Heart left ventricle (tissue), 16 donors: ENCODE results near the gene CXCL6. TPM values are rescaled to one million over a fixed set of nuclear protein-coding genes. Genes with fewer than 3 reads are reported as not detected.

Experiments used
- ATAC-seq, 4 donors: fragments of 200-7000 bp; cut with Tn5 transposase; one replicate each; pipeline ENCODE4 v1.9.1; 2020 to 2022; ENCODE audit warnings: moderate library complexity in 4 of 4, mild to moderate bottlenecking in 3 of 4, moderate number of reproducible peaks in 1 of 4
- DNase-seq, 5 donors: peaks; one replicate each; pipeline ENCODE4 v3.0.0-alpha.2; 2020
- H3K27ac ChIP-seq, 12 donors: fragments of 200-600 bp; sonication (generic) in 4 of 12; one replicate each; pipeline versions ENCODE4 v1.5.0 to v1.8.0; 2016 to 2022; ENCODE audit warnings: mild to moderate bottlenecking in 2 of 12
- H3K27me3 ChIP-seq, 9 donors: fragments of 200-600 bp; sonication (generic) in 2 of 9; one replicate each; pipeline versions ENCODE4 v1.5.1 to v1.8.0; 2016 to 2022; ENCODE audit warnings: mild to moderate bottlenecking in 3 of 9
- H3K36me3 ChIP-seq, 9 donors: fragments of 200-600 bp; sonication (generic) in 2 of 9; one replicate each; pipeline versions ENCODE4 v1.5.0 to v1.8.0; 2018 to 2022; ENCODE audit warnings: mild to moderate bottlenecking in 2 of 9
- H3K4me1 ChIP-seq, 12 donors: fragments of 200-600 bp; sonication (generic) in 4 of 12; one replicate each; pipeline versions ENCODE4 v1.5.0 to v1.8.0; 2016 to 2022; ENCODE audit warnings: mild to moderate bottlenecking in 3 of 12
- H3K4me3 ChIP-seq, 12 donors: fragments of 200-600 bp; sonication (generic) in 4 of 12; one replicate each; pipeline versions ENCODE4 v1.5.0 to v1.8.0; 2017 to 2022; ENCODE audit warnings: mild to moderate bottlenecking in 9 of 12, moderate library complexity in 4 of 12
- H3K9me3 ChIP-seq, 12 donors: fragments of 200-600 bp; sonication (generic) in 4 of 12; one replicate each; pipeline versions ENCODE4 v1.5.0 to v1.8.0; 2016 to 2022; ENCODE audit warnings: mild to moderate bottlenecking in 1 of 12
- CTCF ChIP-seq, 12 donors: fragments of 200-600 bp; sonication (generic) in 4 of 12; IDR thresholded peaks; one replicate each; pipeline versions ENCODE4 v1.5.0 to v1.8.0; 2018 to 2022; ENCODE audit warnings: antibody characterized with exemption in 12 of 12, mild to moderate bottlenecking in 5 of 12
- POLR2A ChIP-seq, 2 donors: fragments of 450-650 bp; IDR thresholded peaks; one replicate each; pipeline ENCODE4 v1.6.1; 2017; ENCODE audit warnings: antibody characterized with exemption in 2 of 2, mild to moderate bottlenecking in 2 of 2, moderate library complexity in 2 of 2
- WGBS, 4 donors: extraction: QIAGEN DNeasy Blood & Tissue Kit in 2 of 4; methylation state at CpG; one replicate each; pipeline versions ENCODE4 v1.1.5 to v1.1.7; 2013 to 2018; 5-methylcytosine and 5-hydroxymethylcytosine counted together
- intact Hi-C, 10 donors: fragments of 100-400 bp; cut with DNase I; formaldehyde crosslinking; loops; one replicate each; pipeline versions ENCODE4 v1.11.1 to v1.14.2; 2022
- polyA plus RNA-seq, 2 donors: library from polyadenylated mRNA; stranded (reverse); fragments of 200-250 nt; gene quantifications; one replicate each; pipeline ENCODE4 v1.2.3, GENCODE V29; 2013
- total RNA-seq, 9 donors: library from RNA; depleted of rRNA in 2 of 9; stranded (reverse); fragments of >200 nt in 2 of 9; fragmentation: NEBNext Ultra II Directional in 3 of 9; extraction: Animal tissue kit (Norgen Biotek cat#: 25700) in 3 of 9; gene quantifications; one replicate each; pipeline versions ENCODE4 v1.1.0 to v1.2.4, GENCODE V29; 2016 to 2023
- donor health status: ischemic (EF 13 %, LVEDD 7.1; RV severe dilation, severe dysfunction).
- donor health status: healthy with polysubstance abuse.
- donor health status: DM: no; HTN: yes; CAD: no.
- donor health status: DM: no; HTN: no; CAD: no.
- donor health status: ischemic (EF 25% LVEDD 6.9; RV normal size, moderate dysfunction).
- donor health status: ischemic (EF 25% LVEDD 5.7; RV mildly dilated, moderate dysfunction).
- donor health status: healthy.
- donor health status: DM: yes; HTN: yes; CAD: no.
- donor health status: ischemic (EF 35%, LVEDD 5.7; RV mildly dilated, moderate dysfunction).
- donor health status: nonischemic (EF 11% LVEDD 7.7; RV severe dilation, severe dysfunction).
- donor health status: DM: yes; HTN: yes; CAD: no.
- donor health status: PGD.
- donor health status: ischemic (EF 29% LVEDD 5.4; RV normal size, mild dysfunction).
- donor health status: nonischemic (EF 23%, LVEDD 6.1; RV moderate dilation, normal function).

The CXCL6 gene
- total and polyA plus RNA-seq, 11 donors = 0.11 to 4.5 (median 0.71) TPM; not detected in 4

- ATAC-seq (no peak), DNase-seq (no peak)
- intact Hi-C loops = no loop called here
- Histone ChIP-seq H3K27me3 (peaks cover 0 to 23% (median 0%) of the 10 kb centered on the region in 9 donors), H3K27ac (no peak overlapping the region), H3K9me3 (peaks cover 0 to 4% (median 0%) of the 10 kb centered on the region in 12 donors), H3K36me3 (no peaks in the 10 kb centered on the region), H3K4me3 (peak overlapping the region in 1 of 12 donors; percentile 4), H3K4me1 (peaks cover 0 to 8% (median 0%) of the 10 kb centered on the region in 12 donors)
- no peak for TF ChIP-seq POLR2A (IDR thresholded peaks at IDR 0.05)
- no peak for TF ChIP-seq CTCF (IDR thresholded peaks at IDR 0.05)
- WGBS, 4 donors = 34 to 43% (median 38%) methylated on average over 8 of the region's 8 CpGs
Measured at GRCh38 chr4:73853718-73854473, 17.4 kb downstream of the CXCL6 start.

DNA sequence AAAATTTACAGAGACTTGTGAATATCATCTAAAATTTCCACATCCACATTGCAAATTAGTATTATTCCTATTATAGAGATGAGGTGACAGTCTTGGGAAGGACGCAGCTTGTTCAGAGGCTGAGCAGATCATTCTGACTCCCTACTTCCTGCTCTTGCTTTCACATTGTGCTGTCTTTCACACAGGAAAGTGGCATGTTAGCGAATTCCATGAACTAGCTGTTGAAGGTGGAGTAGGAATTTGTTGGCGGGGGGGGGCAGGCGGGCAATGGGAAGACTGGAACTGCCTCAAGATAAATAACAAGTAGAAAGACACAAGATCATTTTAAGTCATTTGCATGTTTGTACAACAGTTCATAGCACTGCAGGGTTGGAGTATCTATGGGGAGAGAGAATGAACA lies 18.9 kb downstream of the CXCL6 start:
- Histone ChIP-seq H3K36me3 (no peaks in the 10 kb centered on the region), H3K4me3 (no peak overlapping the region), H3K9me3 (peaks cover 0 to 4% (median 0%) of the 10 kb centered on the region in 12 donors), H3K27me3 (peaks cover 0 to 23% (median 0%) of the 10 kb centered on the region in 9 donors), H3K4me1 (peaks cover 0 to 21% (median 0%) of the 10 kb centered on the region in 12 donors), H3K27ac (no peak overlapping the region)
- ATAC-seq = no peak
- WGBS, 4 donors = 61 to 71% (median 65%) methylated on average over 4 of the region's 4 CpGs
- no peak for TF ChIP-seq POLR2A (IDR thresholded peaks at IDR 0.05)
- TF ChIP-seq CTCF (IDR thresholded peaks at IDR 0.05) = no peak
- intact Hi-C loops = no loop called here
- no peak for DNase-seq

DNA sequence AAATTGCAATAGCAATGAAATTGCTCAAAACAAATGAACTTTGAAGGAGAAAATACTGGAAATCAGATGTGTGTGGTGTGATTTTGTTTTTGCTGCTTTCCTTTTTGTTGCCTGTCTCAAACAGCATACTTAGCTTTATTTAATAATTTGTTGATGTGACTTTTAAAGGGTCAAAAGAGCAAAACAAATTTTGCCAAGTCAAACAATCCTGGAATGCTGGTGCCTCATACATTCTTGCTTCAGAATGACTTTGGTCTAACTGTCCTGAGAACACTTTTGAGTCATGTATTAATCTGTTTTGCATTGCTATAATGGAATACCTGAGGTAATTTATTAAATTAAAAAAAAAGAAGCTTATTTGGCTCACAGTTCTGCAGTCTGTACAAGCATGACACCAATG lies 20.0 kb downstream of the CXCL6 start:
- H3K9me3 ChIP-seq = peaks cover 0 to 4% (median 0%) of the 10 kb centered on the region in 12 donors
- H3K36me3 ChIP-seq = no peaks in the 10 kb centered on the region
- no peak overlapping the region for H3K27ac ChIP-seq
- intact Hi-C loops = no loop called here
- DNase-seq = no peak
- H3K4me1 ChIP-seq = peaks cover 0 to 26% (median 0%) of the 10 kb centered on the region in 12 donors
- TF ChIP-seq CTCF (IDR thresholded peaks at IDR 0.05) (no peak), POLR2A (IDR thresholded peaks at IDR 0.05) (no peak)
- H3K4me3 ChIP-seq = no peak overlapping the region
- H3K27me3 ChIP-seq = peaks cover 0 to 23% (median 0%) of the 10 kb centered on the region in 9 donors
- peak in 1 of 4 donors; percentile 66 for ATAC-seq

GRCh38 chr4:73859614-73860088 lies 23.2 kb downstream of the CXCL6 start:
- TF ChIP-seq POLR2A (IDR thresholded peaks at IDR 0.05) = no peak
- TF ChIP-seq CTCF (IDR thresholded peaks at IDR 0.05) = no peak
- H3K36me3 ChIP-seq = no peaks in the 10 kb centered on the region
- H3K27ac ChIP-seq = peak overlapping the region in 1 of 12 donors; percentile 68
- peaks cover 0 to 18% (median 0%) of the 10 kb centered on the region in 12 donors for H3K4me1 ChIP-seq
- intact Hi-C loops = loop anchor here in 1 of 10 donors (10.0 kb wide), 1 partner anchor 195 kb away; no protein-coding TSS in a partner anchor
- DNase-seq = no peak
- H3K9me3 ChIP-seq = peaks cover 0 to 4% (median 0%) of the 10 kb centered on the region in 12 donors
- peaks cover 0 to 18% (median 0%) of the 10 kb centered on the region in 9 donors for H3K27me3 ChIP-seq
- peak; percentile 37 to 81 (median 54) for ATAC-seq
- no peak overlapping the region for H3K4me3 ChIP-seq
